Sigmoid colon (tissue), 4 donors: ENCODE data around the gene EXOSC2.

ENCODE experiments used
- POLR2AphosphoS5 ChIP-seq, 4 donors: sonication (generic); formaldehyde crosslinking; IDR thresholded peaks; one replicate each; pipeline ENCODE4 v1.6.1; 2017; ENCODE audit warnings: antibody characterized with exemption in 4 of 4
- TF ChIP-seq, protein P1 (sequence below), 4 experiments: fragments of 450-650 bp in 3 of 4; fragments of 200-600 bp in 1 of 4; IDR thresholded peaks; one replicate each; pipeline ENCODE4 v1.5.1; 2016 to 2019; ENCODE audit warnings: antibody characterized with exemption in 4 of 4, mild to moderate bottlenecking in 3 of 4, moderate library complexity in 2 of 4

DNA sequence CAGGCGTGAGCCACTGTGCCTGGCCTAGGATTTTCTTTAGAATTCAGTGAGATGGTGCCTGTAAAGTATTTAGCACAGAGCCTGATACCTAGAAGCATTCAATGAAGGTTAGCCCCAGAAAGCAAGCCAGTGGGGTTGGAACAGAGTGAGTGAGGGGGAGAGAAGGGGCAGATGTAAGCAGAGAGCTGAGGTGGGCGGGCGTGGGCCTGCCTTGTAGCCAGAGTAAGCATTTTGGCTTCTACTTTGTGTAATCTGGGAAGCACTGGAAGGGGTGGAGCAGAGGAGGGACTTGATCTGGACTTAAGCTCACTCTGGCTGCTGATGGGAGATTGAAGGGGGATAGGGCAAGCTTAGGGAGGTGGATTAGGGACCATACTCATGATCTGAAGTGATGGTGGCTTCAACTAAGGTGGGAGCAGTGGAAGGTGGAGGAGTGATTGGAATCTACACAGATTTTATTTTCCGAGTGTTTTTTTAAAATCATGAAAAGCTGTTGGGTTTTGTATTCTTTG lies 2.6 kb downstream of the EXOSC2 start:
- TF ChIP-seq, protein P1, sequence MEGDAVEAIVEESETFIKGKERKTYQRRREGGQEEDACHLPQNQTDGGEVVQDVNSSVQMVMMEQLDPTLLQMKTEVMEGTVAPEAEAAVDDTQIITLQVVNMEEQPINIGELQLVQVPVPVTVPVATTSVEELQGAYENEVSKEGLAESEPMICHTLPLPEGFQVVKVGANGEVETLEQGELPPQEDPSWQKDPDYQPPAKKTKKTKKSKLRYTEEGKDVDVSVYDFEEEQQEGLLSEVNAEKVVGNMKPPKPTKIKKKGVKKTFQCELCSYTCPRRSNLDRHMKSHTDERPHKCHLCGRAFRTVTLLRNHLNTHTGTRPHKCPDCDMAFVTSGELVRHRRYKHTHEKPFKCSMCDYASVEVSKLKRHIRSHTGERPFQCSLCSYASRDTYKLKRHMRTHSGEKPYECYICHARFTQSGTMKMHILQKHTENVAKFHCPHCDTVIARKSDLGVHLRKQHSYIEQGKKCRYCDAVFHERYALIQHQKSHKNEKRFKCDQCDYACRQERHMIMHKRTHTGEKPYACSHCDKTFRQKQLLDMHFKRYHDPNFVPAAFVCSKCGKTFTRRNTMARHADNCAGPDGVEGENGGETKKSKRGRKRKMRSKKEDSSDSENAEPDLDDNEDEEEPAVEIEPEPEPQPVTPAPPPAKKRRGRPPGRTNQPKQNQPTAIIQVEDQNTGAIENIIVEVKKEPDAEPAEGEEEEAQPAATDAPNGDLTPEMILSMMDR (IDR thresholded peaks at IDR 0.05), result no peak
- no peak for TF ChIP-seq POLR2AphosphoS5 (IDR thresholded peaks at IDR 0.05)
